Measurements from ENCODE around the gene APBB1IP. TPM values are rescaled to one million over a fixed set of nuclear protein-coding genes. Genes with fewer than 3 reads are reported as not detected.

Gene APBB1IP
- total and polyA plus RNA-seq, 9 of the 15 experiments (the other 6 are each of a cell fraction or from before 2014, with no cell fraction given) = 0.03 to 0.11 (median 0.06) TPM; not detected in 4

GRCh38 chr10:26540601-26541000 lies 102.5 kb downstream of the APBB1IP start:
- DNase-seq (ENCODE audit: extremely low read depth in 1 of 4, low spot score in 3 of 4) = peak in 1 of 4 experiments; percentile 12
- Histone ChIP-seq H3K9me1 (ENCODE audit: control insufficient read depth, insufficient read depth, low read length) (no peaks in the 10 kb centered on the region), H3K79me2 (ENCODE audit: control insufficient read depth, insufficient read depth, low read length) (no peaks in the 10 kb centered on the region), H3K9me3 (replicated peaks; ENCODE audit: control insufficient read depth, insufficient read depth, low read depth, low read length) (no peaks in the 10 kb centered on the region), H3K4me2 (ENCODE audit: insufficient read depth, low read length) (no peak overlapping the region), H3K9ac (ENCODE audit: insufficient read depth in 1 of 2, low read depth in 2 of 2, low read length in 2 of 2) (no peak overlapping the region), H4K20me1 (replicated peaks; ENCODE audit: control insufficient read depth, insufficient read depth, low read length) (no peaks in the 10 kb centered on the region), H3K27me3 (ENCODE audit: control insufficient read depth in 2 of 2, insufficient read depth in 2 of 2, low read length in 2 of 2) (peaks cover 5 to 14% of the 10 kb centered on the region in 2 experiments; a peak in 2 of 5 replicates), H3K36me3 (ENCODE audit: control insufficient read depth, insufficient read depth, low read length) (no peaks in the 10 kb centered on the region), H3K4me1 (replicated peaks in 1 of 2; ENCODE audit: control insufficient read depth in 2 of 2, insufficient read depth in 2 of 2, low read length in 2 of 2) (no peaks in the 10 kb centered on the region), H3K27ac (ENCODE audit: extremely low read depth, low read depth, low read length) (no peak overlapping the region), H2AFZ (ENCODE audit: low read depth, low read length) (no peak overlapping the region), H3K4me3 (no peak overlapping the region)
- ChIA-PET CTCF (ENCODE audit: low intra/inter-chr PET ratio) (no interaction called here), POLR2A (no interaction called here)
- WGBS (ENCODE audit: insufficient coverage, low coverage, missing lambda C conversion rate) = 0% methylated on average over 5 of the region's 5 CpGs
- peak; percentile 78 for TF ChIP-seq RFX1 (IDR thresholded peaks at IDR 0.05)
- TF ChIP-seq PBX2 (CRISPR knock-in tag; IDR thresholded peaks at IDR 0.05; ENCODE audit: low read depth) = no peak
- no peak for TF ChIP-seq PBX2 (tag; conservative IDR thresholded peaks at IDR 0.05; ENCODE audit: low read depth)
- BruUV-seq (replicated peaks) = no TSS peak
- in situ Hi-C loops (cut with MboI) (no loop called here), intact Hi-C loops (cut with micrococcal nuclease) (no loop called here)
- FAIRE-seq = no peak
- no peak for ATAC-seq

Data from K562 (cell line).